ENCODE data around the gene USP46.

The USP46 gene

GRCh38 chr4:52618795-52619590 is 40.1 kb downstream of the USP46 start:
- DNase-seq (ENCODE audit: low read depth in 2 of 2): no peak

DNA sequence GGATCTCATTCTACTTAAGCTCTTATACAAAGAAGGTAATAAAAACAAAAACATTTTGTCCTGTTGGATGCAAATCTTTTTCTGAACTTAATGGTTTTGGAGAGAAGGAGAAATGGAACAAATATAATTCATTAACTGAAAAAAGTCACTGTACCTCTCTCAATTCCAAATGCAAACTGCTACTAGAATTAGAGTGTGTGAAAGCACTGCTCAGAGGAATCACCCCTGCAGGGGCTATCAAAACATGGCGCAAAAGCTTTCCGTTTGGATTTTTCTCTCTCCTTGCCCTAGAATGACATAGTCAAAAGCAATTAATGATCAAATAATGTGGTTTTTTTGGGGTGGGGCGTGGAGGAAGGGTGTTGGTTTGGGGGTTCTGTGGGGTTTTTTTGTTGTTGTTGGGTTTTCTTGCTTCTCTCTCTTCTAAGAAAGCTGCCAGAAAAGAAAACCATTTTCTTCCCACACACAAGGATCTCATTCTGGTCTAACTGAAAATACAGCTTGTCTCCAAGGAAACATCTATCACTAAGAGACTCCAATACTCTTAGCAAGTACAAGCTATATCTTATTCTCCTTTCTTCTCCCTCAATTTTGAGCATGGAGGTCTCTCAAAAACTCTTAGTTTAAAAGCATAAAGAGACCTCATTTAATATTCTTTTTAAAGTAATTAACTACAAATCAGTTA is 41.6 kb downstream of the USP46 start:
- no peak for DNase-seq (ENCODE audit: low read depth in 2 of 2)

DNA sequence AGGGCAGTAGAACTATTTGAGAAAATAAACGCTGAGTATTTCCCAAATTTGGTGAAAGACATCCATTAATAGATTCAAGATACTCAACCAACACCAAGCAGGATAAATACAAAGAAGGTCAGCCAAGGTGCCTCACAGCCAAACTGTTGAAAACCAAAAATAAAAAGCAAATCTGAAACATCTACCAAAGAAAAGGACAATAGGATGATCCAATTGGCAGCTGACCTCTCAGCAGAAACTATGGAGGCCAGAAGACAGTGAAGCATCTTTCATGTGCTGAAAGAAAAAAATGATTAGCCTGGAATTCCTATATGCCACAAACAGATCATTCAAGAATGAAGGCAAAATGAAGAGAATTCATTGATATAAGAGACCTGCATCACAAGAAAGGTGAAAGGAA is 44.9 kb downstream of the USP46 start:
- DNase-seq (ENCODE audit: low read depth in 2 of 2): no peak

DNA sequence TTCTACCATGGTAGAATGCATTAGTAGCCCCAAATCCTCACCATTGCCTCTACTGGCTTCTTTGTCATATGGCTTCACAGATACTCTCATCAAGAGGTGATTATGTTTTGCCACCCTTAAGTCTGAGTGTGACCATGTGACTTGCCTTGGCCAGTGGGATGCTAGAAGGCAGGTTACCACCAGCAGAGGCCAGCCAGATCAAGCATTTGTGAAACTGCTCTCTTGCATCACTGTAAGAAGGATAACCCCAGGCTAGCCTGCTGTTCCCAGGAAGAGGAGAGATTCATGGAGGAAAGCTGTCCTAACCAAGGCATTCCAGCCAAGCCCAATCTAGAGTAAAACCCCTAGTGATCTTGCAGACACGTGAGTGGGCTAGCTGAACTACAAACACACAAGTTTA is 46.8 kb downstream of the USP46 start:
- no peak for DNase-seq (ENCODE audit: low read depth in 2 of 2)

GRCh38 chr4:52611030-52611555 is 48.0 kb downstream of the USP46 start:
- no peak for DNase-seq (ENCODE audit: low read depth in 2 of 2)

GRCh38 chr4:52606726-52607125 is 52.4 kb downstream of the USP46 start:
- no peak for DNase-seq (ENCODE audit: low read depth in 2 of 2)

DNA sequence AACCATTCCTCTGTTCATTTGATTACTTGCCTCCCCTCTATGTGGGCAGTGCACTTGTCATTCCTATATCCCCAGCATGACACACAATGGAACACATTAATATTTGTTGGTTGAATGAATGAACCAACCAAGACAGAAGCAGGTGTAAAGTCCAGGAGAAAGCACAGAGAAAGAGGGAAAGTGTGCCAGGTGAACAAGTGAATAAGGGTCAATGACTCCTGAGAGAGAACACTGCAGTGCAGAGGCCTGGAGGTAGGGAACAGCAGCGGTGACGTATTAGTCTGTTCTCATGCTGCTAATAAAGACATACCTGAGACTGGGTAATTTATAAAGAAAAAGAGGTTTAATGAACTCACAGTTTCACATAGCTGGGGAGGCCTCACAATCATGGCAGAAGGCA is 53.1 kb downstream of the USP46 start:
- DNase-seq (ENCODE audit: low read depth in 2 of 2): no peak

GRCh38 chr4:52604215-52604614 is 54.9 kb downstream of the USP46 start:
- no peak for DNase-seq (ENCODE audit: low read depth in 2 of 2)

- DNase-seq (ENCODE audit: low read depth in 2 of 2): no peak
Measured at GRCh38 chr4:52600275-52600674, 58.8 kb downstream of the USP46 start.

DNA sequence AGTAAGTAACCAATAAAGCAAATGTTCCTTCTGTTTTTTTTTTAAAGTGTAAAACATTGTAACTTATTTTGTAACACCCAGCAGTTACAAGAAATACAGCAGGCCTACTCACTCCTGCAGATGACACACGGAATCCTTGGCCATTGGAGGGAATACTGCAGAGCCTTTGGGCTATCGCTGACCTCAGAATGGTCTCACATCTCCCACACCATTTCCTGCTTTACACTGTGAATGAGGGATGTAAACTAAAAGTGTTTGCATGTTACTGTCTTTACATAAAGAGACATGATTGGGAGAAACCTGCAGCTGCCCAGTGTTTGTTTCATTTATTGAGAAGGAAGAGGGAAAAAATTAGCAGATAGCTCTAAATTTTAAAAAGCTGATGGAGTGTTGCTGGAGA is 64.1 kb downstream of the USP46 start:
- no peak for DNase-seq (ENCODE audit: low read depth in 2 of 2)

- DNase-seq (ENCODE audit: low read depth in 2 of 2): no peak
Measured at GRCh38 chr4:52592287-52592686, 66.8 kb downstream of the USP46 start.

DNA sequence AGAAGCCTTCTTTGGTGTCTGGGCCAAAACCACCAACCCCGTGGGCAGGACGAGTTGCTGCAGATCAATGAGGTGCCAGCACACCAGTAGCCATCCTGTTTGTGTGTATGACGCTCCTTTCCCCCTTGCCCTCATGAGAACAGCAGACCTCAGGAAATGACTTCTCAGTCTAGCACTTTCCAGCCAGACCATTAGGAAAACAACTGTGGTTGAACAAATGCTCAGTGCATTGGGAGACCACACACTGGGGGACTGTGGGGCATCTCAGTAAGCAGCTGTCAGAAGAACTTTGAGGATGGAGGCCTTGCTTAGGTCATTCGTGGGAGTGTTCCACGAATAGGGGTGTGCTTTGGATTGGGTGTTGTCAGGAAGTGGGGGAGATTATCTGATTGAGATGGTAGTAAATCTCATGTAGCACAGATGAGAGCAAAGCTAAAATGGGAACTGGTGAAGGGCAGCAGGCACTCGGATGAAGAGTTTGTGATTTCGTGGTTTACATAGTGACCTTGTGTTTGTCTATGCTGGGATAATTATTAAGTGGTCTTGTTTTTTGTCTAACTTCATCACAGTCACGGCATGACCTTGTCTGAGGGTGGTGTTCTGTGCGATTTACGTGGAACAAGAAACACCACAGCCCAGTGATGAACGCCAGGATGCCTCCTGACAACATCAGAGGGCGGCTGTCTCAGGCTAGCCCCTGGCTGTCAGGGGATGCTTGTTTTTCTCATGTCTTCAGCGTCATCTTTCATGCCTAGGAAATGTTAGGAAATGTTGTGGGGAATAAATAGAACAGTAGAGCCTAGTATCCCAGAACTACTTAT is 70.1 kb downstream of the USP46 start:
- peak in 1 of 2 donors; percentile 30 for DNase-seq (ENCODE audit: low read depth in 2 of 2)

- DNase-seq (ENCODE audit: low read depth in 2 of 2): no peak
Measured at GRCh38 chr4:52588097-52588496, 71.0 kb downstream of the USP46 start.

DNA sequence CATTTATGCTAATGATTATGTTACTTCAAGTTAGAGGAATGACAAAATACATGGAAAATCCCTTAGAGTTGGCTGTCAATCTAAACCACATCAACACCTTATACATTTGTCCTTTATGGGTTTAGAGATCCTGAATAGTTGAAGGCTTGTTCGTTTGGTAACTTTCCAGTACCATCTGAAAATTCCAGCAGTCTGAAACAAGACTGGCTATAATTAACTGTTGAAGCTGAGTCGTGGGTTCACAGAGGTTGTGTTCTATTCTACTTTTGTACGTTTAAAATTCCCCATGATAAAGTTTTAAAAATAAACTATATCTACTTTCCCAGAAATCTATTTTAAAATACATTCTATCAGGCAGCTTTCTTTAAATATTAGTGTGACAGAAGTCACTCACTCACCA is 73.0 kb downstream of the USP46 start:
- no peak for DNase-seq (ENCODE audit: low read depth in 2 of 2)

DNA sequence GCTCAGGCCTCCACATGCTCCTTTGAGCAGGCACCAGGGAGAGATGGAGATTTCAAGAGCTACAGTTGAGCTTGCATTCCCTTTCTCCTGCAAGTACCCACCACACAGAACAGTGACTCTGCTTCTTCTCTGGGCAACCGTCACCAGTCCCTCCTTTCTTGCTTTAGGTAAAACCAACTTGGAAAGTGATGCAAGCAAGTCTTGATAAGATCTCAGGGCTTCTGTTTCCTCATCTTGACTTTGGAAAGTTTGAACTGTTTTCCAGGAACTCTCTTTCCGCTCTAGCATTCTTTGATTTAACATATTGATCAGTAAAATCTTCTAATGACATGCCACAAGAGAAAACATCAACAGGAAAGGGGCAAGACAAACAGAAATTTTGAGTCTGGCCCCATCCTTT is 73.7 kb downstream of the USP46 start:
- DNase-seq (ENCODE audit: low read depth in 2 of 2): no peak

DNA sequence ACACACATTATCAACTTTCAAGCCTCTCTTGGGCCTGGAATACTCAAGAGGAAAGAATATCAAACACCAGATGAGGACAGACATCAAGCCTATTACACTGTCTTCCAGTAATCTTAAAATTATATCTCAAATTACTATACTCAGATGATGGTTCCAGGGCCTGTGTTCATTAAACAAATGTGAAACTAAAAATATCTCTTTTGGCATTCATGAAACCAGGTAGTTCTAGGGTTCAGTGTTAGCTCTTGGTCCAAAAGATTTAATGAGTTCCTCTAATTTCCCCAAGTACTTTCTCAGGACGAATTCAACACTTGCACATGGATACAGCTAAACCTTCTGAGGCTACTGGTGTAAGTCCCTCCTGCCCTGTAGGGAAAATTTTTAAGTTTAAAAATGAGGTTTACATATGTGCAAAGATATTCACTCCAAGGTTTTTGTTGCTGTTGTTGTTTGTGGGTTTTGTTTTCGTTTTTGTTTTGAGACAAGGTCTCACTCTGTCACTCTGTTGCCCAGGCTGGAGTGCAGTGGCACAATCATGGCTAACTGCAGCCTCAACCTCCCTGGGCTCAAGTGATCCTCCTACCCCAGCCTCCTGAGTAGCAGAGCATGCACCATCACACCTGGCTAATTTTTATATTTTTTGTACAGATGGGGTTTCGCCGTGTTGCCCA is 79.4 kb downstream of the USP46 start:
- no peak for DNase-seq (ENCODE audit: low read depth in 2 of 2)

- no peak for DNase-seq (ENCODE audit: low read depth in 2 of 2)
Measured at GRCh38 chr4:52578951-52579350, 80.2 kb downstream of the USP46 start.

DNA sequence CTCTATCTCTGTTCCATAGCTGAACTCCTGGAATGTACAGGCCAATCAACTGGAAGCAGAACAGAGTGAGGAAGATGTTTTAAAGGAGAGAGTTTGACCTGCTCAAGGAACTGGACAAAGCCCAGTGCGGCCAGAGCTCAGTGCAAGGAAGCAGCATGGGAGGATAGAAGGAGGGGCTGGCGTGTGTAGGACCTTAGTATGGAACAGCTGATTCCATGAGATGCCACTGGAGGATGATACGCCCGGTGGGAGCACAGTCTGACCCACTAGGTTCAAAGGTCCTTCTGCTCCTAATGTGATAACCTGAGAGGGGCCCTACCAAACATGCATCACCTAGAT is 81.5 kb downstream of the USP46 start:
- DNase-seq (ENCODE audit: low read depth in 2 of 2): no peak

DNA sequence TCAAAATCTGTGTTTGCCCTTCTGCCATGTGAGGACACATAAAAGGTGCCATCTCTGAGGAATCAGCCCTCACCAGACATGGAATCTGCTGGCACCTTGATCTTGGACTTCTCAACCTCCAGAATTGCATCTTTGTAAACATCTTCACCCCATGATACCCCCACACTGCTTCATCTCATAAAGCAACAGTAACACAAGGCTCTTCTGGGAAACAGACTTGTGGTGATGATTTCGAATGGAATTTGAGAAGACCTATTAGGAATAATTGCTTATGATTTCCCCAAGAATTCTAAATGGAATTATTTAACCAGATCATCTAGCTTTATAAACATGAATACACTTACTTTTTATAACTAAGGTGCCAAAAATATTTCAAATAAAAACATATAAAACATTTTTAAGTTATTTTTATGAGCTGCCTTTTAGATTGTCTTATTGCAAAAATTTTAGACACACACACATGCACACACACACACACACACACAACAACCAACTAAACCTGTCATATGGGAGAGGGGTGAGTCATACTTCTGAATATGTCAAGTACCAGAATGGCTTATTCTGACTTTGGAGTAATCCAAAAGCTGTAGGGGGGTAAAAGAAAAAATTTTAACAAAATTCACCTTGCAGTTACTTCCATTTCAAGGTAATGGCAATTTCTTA is 82.0 kb downstream of the USP46 start:
- no peak for DNase-seq (ENCODE audit: low read depth in 2 of 2)

- DNase-seq (ENCODE audit: low read depth in 2 of 2): no peak
Measured at GRCh38 chr4:52576326-52576725, 82.8 kb downstream of the USP46 start.

GRCh38 chr4:52575406-52575805 is 83.7 kb downstream of the USP46 start:
- DNase-seq (ENCODE audit: low read depth in 2 of 2): no peak
